ENCODE results near the gene DGKG. TPM values are rescaled to one million over a fixed set of nuclear protein-coding genes. Genes with fewer than 3 reads are reported as not detected.

DGKG gene
- polyA plus RNA-seq, 1 of the 3 experiments (the other 2 are of a cell fraction): 0.12 TPM

- TF ChIP-seq ZBTB33 (IDR thresholded peaks at IDR 0.05; ENCODE audit: borderline replicate concordance, low read depth) (no peak), JUND (IDR thresholded peaks at IDR 0.05) (no peak)
Measured at GRCh38 chr3:186200726-186201125, 161.3 kb downstream of the DGKG start (continued).

GRCh38 chr3:186198442-186198841 is 163.6 kb downstream of the DGKG start:
- Histone ChIP-seq H3K9ac (no peak overlapping the region), H3K27me3 (ENCODE audit: insufficient read depth) (peaks cover 9% of the 10 kb centered on the region; the same call in 1 of the 2 replicates), H3K9me3 (no peaks in the 10 kb centered on the region), H3K4me2 (no peak overlapping the region), H4K20me1 (ENCODE audit: insufficient read depth) (no peaks in the 10 kb centered on the region), H3K4me1 (ENCODE audit: control insufficient read depth in 1 of 2, insufficient read depth in 2 of 2, low read depth in 1 of 2, low read length in 1 of 2) (no peaks in the 10 kb centered on the region), H3K36me3 (replicated peaks in 1 of 2; ENCODE audit: control insufficient read depth in 1 of 2, insufficient read depth in 2 of 2, low read length in 1 of 2) (no peaks in the 10 kb centered on the region), H3F3A (replicated peaks; ENCODE audit: insufficient read depth) (no peaks in the 10 kb centered on the region), H2AFZ (ENCODE audit: low read depth) (no peak overlapping the region), H3K27ac (ENCODE audit: low read depth in 2 of 2, low read length in 1 of 2) (no peak overlapping the region), H3K4me3 (ENCODE audit: low read depth in 2 of 2, low read length in 1 of 2) (no peak overlapping the region), H3K9me2 (no peaks in the 10 kb centered on the region), H3K79me2 (ENCODE audit: insufficient read depth) (no peaks in the 10 kb centered on the region)
- 64% methylated on average over 2 of the region's 2 CpGs for WGBS (ENCODE audit: low lambda C conversion rate)
- no peak for DNase-seq
- TF ChIP-seq FOXM1 (IDR thresholded peaks at IDR 0.05; ENCODE audit: low read depth) (no peak), RAD21 (IDR thresholded peaks at IDR 0.05; ENCODE audit: low read length) (no peak), EZH2phosphoT487 (IDR thresholded peaks at IDR 0.05; ENCODE audit: borderline replicate concordance, low read depth) (no peak), NRF1 (IDR thresholded peaks at IDR 0.05; ENCODE audit: low read depth, low read length) (no peak), TAF1 (IDR thresholded peaks at IDR 0.05; ENCODE audit: borderline replicate concordance, low read depth, low read length) (no peak), USF2 (IDR thresholded peaks at IDR 0.05; ENCODE audit: borderline replicate concordance, low read depth, low read length) (no peak), JUND (IDR thresholded peaks at IDR 0.05) (no peak), FOSL2 (IDR thresholded peaks at IDR 0.05; ENCODE audit: borderline replicate concordance, low read depth) (no peak), ELF1 (IDR thresholded peaks at IDR 0.05) (no peak), SMC3 (IDR thresholded peaks at IDR 0.05; ENCODE audit: low read depth, low read length) (no peak), TCF12 (IDR thresholded peaks at IDR 0.05) (no peak), REST (IDR thresholded peaks at IDR 0.05; ENCODE audit: low read depth, low read length) (no peak), YY1 (IDR thresholded peaks at IDR 0.05; ENCODE audit: low read depth) (no peak), PBX3 (IDR thresholded peaks at IDR 0.05) (no peak), USF1 (IDR thresholded peaks at IDR 0.05; ENCODE audit: borderline replicate concordance, low read depth) (no peak), RCOR1 (IDR thresholded peaks at IDR 0.05; ENCODE audit: low read length) (no peak), RXRA (IDR thresholded peaks at IDR 0.05; ENCODE audit: borderline replicate concordance, low read depth) (no peak)
- CTCF ChIA-PET: no interaction called here
- POLR2A ChIA-PET: no interaction called here
